Measurements from ENCODE around the gene TXNDC16.

Gene TXNDC16

GRCh38 chr14:52596861-52597260 lies 44.6 kb upstream of the TXNDC16 start:
- H3K27ac ChIP-seq (ENCODE audit: low read depth, low read length) = no peak overlapping the region
- H3K36me3 ChIP-seq (ENCODE audit: low read length) = no peaks in the 10 kb centered on the region
- H3K9ac ChIP-seq (ENCODE audit: low read length) = no peak overlapping the region
- no peaks in the 10 kb centered on the region for H4K20me1 ChIP-seq (ENCODE audit: low read depth, low read length)
- H3F3A ChIP-seq (ENCODE audit: insufficient read depth) = no peaks in the 10 kb centered on the region
- TF ChIP-seq CTCF (IDR thresholded peaks at IDR 0.05; ENCODE audit: insufficient read depth, low read length, poor library complexity, severe bottlenecking) = no peak
- no peak for TF ChIP-seq EZH2phosphoT487 (conservative IDR thresholded peaks at IDR 0.05; ENCODE audit: low read length)
- H3K27me3 ChIP-seq (ENCODE audit: low read length) = no peaks in the 10 kb centered on the region
- H3K9me2 ChIP-seq (replicated peaks; ENCODE audit: insufficient read depth, low read length) = no peaks in the 10 kb centered on the region
- H3K4me2 ChIP-seq (ENCODE audit: low read depth, low read length, poor library complexity, severe bottlenecking) = no peak overlapping the region
- no peaks in the 10 kb centered on the region for H3K79me2 ChIP-seq (ENCODE audit: insufficient read depth, low read length)
- no peaks in the 10 kb centered on the region for H3K9me3 ChIP-seq (ENCODE audit: insufficient read depth, low read length)
- no peak overlapping the region for H2AFZ ChIP-seq (ENCODE audit: low read depth, low read length, severe bottlenecking)
- H3K4me3 ChIP-seq (ENCODE audit: insufficient read depth, low read length, poor library complexity, severe bottlenecking) = no peak overlapping the region

DNA sequence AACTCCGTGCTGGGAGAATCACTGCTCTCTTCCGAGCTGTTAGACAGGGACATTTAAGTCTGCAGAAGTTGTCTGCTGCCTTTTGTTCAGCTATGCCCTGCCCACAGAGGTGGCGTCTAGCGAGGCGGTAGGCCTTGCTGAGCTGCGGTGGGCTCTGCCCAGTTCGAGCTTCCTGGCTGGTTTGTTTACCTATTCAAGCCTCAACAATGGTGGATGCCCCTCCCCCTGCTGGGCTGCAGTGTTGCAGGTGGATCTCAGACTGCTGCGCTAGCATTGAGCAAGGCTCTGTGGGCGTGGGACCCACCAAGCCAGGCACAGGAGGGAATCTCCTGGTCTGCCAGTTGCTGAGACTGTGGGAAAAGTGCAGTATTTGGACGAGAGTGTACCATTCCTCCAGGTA lies 44.0 kb upstream of the TXNDC16 start:
- Histone ChIP-seq H3K9me3 (ENCODE audit: insufficient read depth, low read length) (no peaks in the 10 kb centered on the region), H3K9ac (ENCODE audit: low read length) (no peak overlapping the region), H3K36me3 (ENCODE audit: low read length) (no peaks in the 10 kb centered on the region), H4K20me1 (ENCODE audit: low read depth, low read length) (no peaks in the 10 kb centered on the region), H3K79me2 (ENCODE audit: insufficient read depth, low read length) (no peaks in the 10 kb centered on the region), H3K27ac (ENCODE audit: low read depth, low read length) (no peak overlapping the region), H2AFZ (ENCODE audit: low read depth, low read length, severe bottlenecking) (no peak overlapping the region), H3K4me2 (ENCODE audit: low read depth, low read length, poor library complexity, severe bottlenecking) (no peak overlapping the region), H3K4me3 (ENCODE audit: insufficient read depth, low read length, poor library complexity, severe bottlenecking) (no peak overlapping the region), H3F3A (ENCODE audit: insufficient read depth) (no peaks in the 10 kb centered on the region), H3K27me3 (ENCODE audit: low read length) (no peaks in the 10 kb centered on the region), H3K9me2 (replicated peaks; ENCODE audit: insufficient read depth, low read length) (no peaks in the 10 kb centered on the region)
- TF ChIP-seq EZH2phosphoT487 (conservative IDR thresholded peaks at IDR 0.05; ENCODE audit: low read length) = no peak
- TF ChIP-seq CTCF (IDR thresholded peaks at IDR 0.05; ENCODE audit: insufficient read depth, low read length, poor library complexity, severe bottlenecking) = no peak

DNA sequence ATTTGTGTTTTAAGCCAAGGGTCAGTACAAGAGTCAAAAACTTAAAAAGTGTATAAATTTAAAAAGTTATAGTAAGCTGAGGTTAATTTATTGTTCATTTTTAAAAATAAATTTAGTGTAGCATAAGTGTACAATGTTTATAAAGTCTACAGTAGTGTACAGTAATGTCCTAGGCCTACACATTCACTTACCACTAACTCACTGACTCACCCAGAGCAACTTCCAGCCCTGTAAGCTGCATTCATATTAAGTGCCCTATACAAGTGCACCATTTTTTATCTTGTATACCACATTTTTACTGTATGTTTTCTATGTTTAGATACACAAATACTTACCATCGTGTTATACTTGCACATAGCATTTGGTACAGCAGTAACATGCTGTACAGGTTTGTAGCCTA lies 38.0 kb upstream of the TXNDC16 start:
- Histone ChIP-seq H3K9ac (ENCODE audit: low read length) (no peak overlapping the region), H3K4me3 (ENCODE audit: insufficient read depth, low read length, poor library complexity, severe bottlenecking) (no peak overlapping the region), H3K36me3 (ENCODE audit: low read length) (no peaks in the 10 kb centered on the region), H4K20me1 (ENCODE audit: low read depth, low read length) (0 out of 2 replicates have a peak, but pooled peaks cover 4% of the 10 kb centered on the region), H3K9me3 (ENCODE audit: insufficient read depth, low read length) (no peaks in the 10 kb centered on the region), H3K79me2 (ENCODE audit: insufficient read depth, low read length) (no peaks in the 10 kb centered on the region), H3K4me2 (ENCODE audit: low read depth, low read length, poor library complexity, severe bottlenecking) (no peak overlapping the region), H3K27me3 (ENCODE audit: low read length) (no peaks in the 10 kb centered on the region), H3K9me2 (replicated peaks; ENCODE audit: insufficient read depth, low read length) (no peaks in the 10 kb centered on the region), H2AFZ (ENCODE audit: low read depth, low read length, severe bottlenecking) (no peak overlapping the region), H3F3A (ENCODE audit: insufficient read depth) (no peaks in the 10 kb centered on the region), H3K27ac (ENCODE audit: low read depth, low read length) (no peak overlapping the region)
- no peak for TF ChIP-seq CTCF (IDR thresholded peaks at IDR 0.05; ENCODE audit: insufficient read depth, low read length, poor library complexity, severe bottlenecking)
- TF ChIP-seq EZH2phosphoT487 (conservative IDR thresholded peaks at IDR 0.05; ENCODE audit: low read length) = no peak

Data from SU-DHL-6 (cell line).